ENCODE measurements around the gene PPP1R12B.

- no peak for TF ChIP-seq POLR2A (IDR thresholded peaks at IDR 0.05)
- TF ChIP-seq, protein P1, sequence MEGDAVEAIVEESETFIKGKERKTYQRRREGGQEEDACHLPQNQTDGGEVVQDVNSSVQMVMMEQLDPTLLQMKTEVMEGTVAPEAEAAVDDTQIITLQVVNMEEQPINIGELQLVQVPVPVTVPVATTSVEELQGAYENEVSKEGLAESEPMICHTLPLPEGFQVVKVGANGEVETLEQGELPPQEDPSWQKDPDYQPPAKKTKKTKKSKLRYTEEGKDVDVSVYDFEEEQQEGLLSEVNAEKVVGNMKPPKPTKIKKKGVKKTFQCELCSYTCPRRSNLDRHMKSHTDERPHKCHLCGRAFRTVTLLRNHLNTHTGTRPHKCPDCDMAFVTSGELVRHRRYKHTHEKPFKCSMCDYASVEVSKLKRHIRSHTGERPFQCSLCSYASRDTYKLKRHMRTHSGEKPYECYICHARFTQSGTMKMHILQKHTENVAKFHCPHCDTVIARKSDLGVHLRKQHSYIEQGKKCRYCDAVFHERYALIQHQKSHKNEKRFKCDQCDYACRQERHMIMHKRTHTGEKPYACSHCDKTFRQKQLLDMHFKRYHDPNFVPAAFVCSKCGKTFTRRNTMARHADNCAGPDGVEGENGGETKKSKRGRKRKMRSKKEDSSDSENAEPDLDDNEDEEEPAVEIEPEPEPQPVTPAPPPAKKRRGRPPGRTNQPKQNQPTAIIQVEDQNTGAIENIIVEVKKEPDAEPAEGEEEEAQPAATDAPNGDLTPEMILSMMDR (IDR thresholded peaks at IDR 0.05) = no peak
These were observed 18.8 kb downstream of the PPP1R12B start for GRCh38 chr1:202367271-202367670.

All from uterus (tissue), 2 donors.